22Rv1 (cell line): ENCODE data around the gene KIF6.

Experiments
- ZFX ChIP-seq: fragments of 450-650 bp; IDR thresholded peaks from 2 replicates; pipeline ENCODE4 v1.6.1; 2017; ENCODE audit warnings: antibody characterized with exemption, borderline replicate concordance
- TF ChIP-seq, protein P1 (sequence below): fragments of 450-650 bp; IDR thresholded peaks from 2 replicates; pipeline ENCODE4 v1.5.1; 2017; ENCODE audit warnings: mild to moderate bottlenecking

DNA sequence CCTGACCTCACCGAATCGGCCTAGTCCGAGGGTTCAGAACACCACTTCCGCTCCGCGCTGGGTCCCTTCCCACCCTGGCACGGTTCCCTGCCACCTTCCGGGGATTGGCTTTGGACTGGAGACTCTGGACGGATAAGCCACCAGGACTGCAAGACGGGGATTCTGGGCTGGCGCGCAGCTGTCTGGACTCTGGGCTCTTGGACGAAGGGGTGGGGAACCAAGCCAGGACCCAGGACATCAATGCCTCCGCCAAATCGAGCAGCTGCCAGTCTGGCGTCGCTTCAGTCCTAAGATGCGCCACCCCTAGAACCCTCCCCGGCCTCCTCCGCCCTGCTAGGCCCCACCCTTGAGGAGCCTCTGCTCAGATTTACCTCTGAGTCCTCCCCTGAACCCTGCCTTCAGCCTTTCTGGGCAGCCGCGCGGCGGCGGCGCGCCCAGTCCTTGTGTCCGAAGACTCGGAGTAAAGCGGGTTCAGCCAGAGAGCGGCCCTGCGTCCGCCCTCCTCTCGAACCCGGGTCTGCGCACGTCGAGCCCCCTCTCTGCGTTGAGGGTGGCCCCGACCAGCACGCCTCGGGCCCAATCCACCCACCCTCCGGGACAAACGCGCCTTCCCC, 412.2 kb downstream of the KIF6 start:
- TF ChIP-seq, protein P1, sequence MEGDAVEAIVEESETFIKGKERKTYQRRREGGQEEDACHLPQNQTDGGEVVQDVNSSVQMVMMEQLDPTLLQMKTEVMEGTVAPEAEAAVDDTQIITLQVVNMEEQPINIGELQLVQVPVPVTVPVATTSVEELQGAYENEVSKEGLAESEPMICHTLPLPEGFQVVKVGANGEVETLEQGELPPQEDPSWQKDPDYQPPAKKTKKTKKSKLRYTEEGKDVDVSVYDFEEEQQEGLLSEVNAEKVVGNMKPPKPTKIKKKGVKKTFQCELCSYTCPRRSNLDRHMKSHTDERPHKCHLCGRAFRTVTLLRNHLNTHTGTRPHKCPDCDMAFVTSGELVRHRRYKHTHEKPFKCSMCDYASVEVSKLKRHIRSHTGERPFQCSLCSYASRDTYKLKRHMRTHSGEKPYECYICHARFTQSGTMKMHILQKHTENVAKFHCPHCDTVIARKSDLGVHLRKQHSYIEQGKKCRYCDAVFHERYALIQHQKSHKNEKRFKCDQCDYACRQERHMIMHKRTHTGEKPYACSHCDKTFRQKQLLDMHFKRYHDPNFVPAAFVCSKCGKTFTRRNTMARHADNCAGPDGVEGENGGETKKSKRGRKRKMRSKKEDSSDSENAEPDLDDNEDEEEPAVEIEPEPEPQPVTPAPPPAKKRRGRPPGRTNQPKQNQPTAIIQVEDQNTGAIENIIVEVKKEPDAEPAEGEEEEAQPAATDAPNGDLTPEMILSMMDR: no peak
- no peak for TF ChIP-seq ZFX
